HG03280 (cell line): ENCODE data around the gene HSD17B1.
A peak's percentile ranks its signal among the peaks of the same experiment; 100 is the strongest.
"Not testable (repeated sequence)": the region's sequence is repeated elsewhere in the genome, so short reads cannot be mapped to it uniquely, and the experiment has no call there.

Experiments used
- ATAC-seq: cut with Tn5 transposase; IDR thresholded peaks from one replicate; pipeline ENCODE4 v1.9.1; 2021; ENCODE audit warnings: mild to moderate bottlenecking, moderate library complexity; ENCODE audit not compliant: unreplicated experiment

The HSD17B1 gene

GRCh38 chr17:42522798-42523278 is 29.9 kb upstream of the HSD17B1 start:
- no peak for ATAC-seq

DNA sequence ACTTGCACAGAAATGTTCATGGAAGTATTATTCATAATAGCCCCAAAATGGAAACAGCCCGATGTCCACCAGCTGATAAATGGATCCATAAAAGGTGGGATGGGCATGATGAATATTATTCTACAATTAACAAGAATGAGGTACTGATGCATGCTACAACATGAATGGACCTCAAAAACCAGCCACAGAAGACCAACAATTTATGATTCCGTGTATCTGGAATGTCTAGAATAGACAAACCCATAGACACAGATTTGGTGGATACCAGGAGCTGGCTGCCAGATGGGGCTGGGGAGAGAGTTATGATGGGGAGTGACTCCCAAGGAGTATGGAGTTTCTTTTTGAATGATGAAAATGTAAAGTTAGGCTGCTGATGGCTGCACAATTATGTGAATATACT is 27.5 kb upstream of the HSD17B1 start:
- no peak for ATAC-seq

DNA sequence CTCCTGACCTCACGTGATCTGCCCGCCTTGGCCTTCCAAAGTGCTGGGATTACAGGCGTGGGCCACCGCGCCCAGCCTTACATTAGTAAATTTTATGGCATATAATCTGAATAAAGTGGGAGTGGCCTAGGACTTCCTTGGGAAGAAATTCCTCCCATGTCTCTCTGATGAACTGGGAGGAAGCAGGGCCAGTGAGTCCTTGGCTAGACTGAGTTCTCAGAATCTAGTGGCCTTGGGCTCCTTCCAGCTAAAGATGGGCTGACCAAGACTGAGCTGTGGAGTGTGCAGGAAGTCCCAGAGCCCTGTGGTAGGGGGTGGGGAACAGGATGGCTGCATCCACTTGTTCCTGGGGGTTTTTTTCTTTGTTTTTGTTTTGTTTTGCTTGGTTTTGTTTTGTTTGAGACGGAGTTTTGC is 26.7 kb upstream of the HSD17B1 start:
- no peak for ATAC-seq

DNA sequence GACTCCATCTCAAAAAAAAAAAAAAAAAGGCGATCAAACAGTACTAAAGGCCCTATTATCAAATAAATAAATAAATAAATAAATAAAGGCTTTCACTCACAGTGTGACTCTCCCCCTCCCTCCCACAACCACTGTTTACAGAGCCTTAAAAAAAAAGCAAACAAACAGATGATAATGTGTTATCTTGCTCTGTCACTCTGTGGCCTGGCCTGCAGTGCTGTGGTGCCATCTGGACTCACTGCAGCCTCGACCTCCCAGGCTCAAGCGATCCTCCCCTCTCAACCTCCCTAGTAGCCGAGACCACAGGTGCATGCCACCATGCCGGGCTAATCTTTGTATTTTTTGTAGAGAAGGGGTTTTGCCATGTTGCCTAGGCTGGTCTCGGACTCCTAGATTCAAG is 24.8 kb upstream of the HSD17B1 start:
- no peak for ATAC-seq

GRCh38 chr17:42529061-42529460 is 23.7 kb upstream of the HSD17B1 start:
- no peak for ATAC-seq

DNA sequence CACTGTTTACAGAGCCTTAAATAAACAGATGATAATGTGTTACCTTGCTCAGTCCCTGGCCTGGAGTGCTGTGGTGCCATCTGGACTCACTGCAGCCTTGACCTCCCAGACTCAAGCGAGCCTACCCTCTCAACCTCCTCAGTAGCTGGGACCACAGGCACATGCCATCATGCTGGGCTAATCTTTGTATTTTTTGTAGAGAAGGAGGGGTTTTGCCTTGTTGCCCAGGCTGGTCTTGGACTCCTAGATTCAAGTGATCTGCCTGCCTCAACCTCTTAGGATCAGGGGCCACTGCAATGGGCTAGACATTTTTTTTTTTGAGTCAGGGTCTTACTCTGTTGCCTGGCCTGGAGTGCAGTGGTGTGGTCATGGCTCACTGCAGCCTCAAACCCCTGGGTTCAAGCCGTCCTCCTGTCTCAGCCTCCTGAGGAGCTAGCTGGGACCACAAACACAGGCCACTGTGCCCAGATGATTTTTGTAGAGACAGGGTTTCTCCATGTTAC is 21.7 kb upstream of the HSD17B1 start:
- no peak for ATAC-seq

GRCh38 chr17:42531455-42532354 is 21.0 kb upstream of the HSD17B1 start:
- ATAC-seq, result no peak

- no peak for ATAC-seq
Measured at GRCh38 chr17:42535155-42536047, 17.3 kb upstream of the HSD17B1 start.

DNA sequence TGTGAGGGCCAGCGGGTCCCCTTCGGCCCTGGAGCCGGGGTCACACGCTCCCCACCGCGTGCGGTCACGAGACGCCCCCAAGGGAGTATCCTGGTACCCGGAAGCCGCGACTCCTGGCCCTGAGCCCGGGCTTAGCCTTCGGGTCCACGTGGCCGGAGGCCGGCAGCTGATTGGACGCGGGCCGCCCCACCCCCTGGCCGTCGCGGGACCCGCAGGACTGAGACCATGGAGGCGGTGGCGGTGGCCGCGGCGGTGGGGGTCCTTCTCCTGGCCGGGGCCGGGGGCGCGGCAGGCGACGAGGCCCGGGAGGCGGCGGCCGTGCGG is 16.7 kb upstream of the HSD17B1 start, which contains the start of gene NAGLU:
Gene NAGLU (plus strand): TSS at position 194 of the 324 bp plus-strand sequence. CDS start 32 bp downstream, at position 226.
- ATAC-seq, result peak; percentile 89

- ATAC-seq, result peak; percentile 53
Measured at GRCh38 chr17:42536372-42537155, 16.2 kb upstream of the HSD17B1 start.

- no peak for ATAC-seq
Measured at GRCh38 chr17:42537156-42537805, 15.4 kb upstream of the HSD17B1 start.

DNA sequence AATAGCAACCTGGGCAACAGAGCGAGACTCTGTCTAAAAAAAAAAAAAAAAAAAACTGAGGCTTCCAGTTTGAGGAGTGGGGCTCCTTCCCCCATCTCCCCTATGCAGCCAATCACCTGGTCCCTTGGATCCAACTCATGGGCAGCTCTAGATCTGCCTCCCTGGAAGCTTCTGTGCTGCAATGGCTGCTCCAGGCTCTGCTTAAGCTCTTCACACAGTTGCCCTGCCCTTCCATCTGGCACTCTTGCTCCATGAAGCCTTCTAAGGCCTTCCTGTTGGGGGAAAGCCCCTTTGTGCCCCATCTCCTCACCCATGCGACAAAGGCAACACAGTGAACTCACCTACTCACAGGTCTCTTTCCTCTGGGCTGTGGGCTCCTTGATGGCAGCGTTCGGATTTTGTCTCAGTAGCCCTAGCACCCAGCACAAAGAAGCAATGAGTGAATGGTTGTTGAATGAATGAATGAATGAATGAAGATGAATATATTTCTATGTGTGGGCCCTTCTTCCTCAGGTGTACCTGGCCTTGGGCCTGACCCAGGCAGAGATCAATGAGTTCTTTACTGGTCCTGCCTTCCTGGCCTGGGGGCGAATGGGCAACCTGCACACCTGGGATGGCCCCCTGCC is 14.8 kb upstream of the HSD17B1 start:
- no peak for ATAC-seq

DNA sequence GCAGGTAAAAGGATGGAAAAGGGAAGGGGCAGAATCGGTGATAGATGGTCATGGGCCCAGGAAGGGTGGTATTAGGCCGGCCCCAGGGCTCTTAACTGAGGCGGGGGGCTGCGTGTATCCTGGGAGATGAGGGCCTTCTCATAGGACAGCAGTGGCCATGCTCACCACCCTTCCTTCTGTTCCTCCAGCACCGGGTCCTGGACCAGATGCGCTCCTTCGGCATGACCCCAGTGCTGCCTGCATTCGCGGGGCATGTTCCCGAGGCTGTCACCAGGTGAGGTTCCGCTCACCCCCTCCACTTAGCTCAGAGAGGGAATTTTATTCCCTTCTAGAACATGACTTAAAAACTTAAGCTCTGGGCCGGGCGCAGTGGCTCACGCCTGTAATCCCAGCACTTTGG is 14.2 kb upstream of the HSD17B1 start:
- ATAC-seq, result no peak

DNA sequence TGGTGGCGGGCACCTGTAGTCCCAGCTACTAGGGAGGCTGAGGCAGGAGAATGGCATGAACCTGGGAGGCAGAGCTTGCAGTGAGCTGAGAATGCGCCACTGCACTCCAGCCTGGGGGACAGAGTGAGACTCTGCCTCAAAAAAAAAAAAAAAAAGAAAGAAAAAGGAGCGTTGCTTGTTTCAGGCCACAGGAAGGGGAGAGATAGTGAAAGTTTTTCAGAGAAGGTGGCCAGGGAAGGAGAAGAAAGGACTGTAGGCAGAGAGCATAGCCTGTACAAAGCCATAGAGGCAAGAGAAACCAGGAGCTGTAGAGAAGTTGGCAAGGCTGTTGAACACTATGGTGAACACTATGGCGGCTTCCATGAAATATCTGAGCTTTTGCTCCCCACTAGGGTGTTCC is 12.2 kb upstream of the HSD17B1 start:
- not testable (repeated sequence) for ATAC-seq

DNA sequence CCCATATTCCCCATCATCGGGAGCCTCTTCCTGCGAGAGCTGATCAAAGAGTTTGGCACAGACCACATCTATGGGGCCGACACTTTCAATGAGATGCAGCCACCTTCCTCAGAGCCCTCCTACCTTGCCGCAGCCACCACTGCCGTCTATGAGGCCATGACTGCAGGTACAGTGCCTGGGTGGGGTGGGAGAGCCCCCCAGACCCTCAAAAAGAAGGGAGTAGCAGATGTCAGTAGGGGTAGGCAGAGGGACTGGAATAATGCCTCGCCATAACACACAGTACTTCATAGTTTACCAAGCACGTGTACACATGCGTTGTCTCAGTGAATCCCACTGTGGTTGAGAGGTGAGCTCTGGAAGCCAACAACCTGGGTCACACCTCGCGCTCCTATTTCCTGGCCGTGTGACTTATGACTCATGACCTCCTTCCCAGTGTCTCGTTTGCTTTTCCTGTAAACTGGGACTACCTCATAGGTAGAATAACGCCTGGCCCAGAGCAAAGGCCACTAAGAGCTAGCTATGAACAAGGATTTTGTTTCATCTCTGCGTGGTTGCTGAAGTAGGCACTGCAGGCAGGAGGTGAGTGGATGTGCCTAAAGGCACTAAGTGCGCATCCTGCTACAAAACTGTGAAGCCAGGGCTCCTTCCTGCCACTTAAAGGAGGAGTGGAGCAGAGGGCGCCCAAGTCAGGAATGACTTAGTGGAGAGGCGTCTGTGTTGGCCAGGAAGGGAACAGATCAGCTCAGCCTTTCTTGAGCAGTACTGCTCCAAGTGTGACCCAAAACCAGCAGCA is 11.5 kb upstream of the HSD17B1 start:
- ATAC-seq, result no peak

- ATAC-seq, result no peak
Measured at GRCh38 chr17:42543190-42544079, 9.3 kb upstream of the HSD17B1 start.

- ATAC-seq, result no peak
Measured at GRCh38 chr17:42544874-42545283, 7.8 kb upstream of the HSD17B1 start.
